HG03460 (cell line): Measurements from ENCODE around the gene PYGB.

ENCODE experiments used
- ATAC-seq: cut with Tn5 transposase; IDR thresholded peaks from one replicate; pipeline ENCODE4 v1.9.1; 2021; ENCODE audit not compliant: unreplicated experiment

Gene PYGB

DNA sequence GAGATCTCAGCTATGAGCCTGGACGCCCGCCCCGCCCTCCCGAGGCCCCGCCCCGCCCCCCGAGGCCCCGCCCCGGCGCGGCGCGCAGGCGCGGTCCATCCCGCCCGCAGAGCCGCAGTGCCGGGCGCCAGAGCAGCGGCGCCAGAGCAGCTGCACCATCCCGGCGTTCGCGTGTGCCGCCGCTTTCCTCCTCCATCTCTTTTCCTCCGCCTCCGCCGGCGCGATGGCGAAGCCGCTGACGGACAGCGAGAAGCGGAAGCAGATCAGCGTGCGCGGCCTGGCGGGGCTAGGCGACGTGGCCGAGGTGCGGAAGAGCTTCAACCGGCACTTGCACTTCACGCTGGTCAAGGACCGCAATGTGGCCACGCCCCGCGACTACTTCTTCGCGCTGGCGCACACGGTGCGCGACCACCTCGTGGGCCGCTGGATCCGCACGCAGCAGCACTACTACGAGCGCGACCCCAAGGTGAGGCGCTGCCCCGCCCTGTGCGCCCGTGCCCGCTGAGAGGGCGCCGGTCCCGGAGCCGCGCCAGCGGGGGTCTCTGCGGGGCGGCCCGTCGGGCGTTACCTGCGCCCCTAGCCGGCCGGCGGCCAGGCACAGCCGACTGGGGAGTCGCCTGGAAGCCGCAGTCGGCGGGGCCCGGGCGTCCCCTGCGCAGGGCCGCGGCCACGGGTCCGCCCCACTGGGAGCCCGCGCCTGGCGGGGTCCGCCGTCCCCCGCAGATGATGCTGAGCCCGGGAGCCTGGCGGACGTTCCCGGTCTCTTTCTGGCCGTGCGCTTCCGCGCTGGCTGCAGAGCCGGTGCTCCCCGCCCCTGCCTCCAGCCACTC, at the start of gene PYGB:
TSS of gene PYGB (plus strand) at position 130 of the 830 bp plus-strand sequence. CDS start at position 224, 94 bp downstream.
- ATAC-seq = peak; percentile 61

DNA sequence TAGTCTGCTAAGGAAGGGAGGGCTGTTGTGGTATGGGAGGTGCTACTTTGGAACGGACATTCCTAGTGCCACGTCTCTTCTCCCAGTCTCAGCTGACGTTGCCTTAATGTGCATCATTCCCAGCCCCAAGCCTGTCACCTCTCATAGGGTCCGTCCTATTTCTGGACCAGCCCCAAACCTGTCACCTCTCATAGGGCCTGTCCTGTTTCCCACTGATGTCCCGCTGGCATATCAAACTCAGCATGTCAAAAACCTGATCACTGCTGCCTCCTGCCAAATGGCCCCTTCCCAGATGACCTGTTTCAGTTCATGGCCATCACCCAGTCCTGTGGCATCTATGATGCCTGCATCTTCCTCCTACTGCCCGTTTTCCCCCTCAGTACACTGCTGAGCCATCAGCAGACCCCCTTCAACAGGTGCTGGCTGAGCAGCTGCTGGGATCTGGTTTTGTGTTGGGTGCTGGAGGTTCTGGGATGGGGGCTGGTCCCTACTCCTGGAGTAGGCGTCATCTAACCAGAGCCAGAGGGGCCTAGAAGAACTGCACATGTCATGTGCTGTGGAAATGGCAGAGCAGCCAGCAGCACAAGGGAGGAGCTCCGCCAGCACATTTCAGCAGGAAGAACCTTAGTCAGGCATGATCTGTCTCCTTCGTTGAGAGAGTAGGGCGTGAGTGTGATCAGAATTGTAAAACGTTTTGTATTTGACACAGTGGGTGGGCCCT, 49.1 kb upstream of the PYGB start:
- no peak for ATAC-seq

DNA sequence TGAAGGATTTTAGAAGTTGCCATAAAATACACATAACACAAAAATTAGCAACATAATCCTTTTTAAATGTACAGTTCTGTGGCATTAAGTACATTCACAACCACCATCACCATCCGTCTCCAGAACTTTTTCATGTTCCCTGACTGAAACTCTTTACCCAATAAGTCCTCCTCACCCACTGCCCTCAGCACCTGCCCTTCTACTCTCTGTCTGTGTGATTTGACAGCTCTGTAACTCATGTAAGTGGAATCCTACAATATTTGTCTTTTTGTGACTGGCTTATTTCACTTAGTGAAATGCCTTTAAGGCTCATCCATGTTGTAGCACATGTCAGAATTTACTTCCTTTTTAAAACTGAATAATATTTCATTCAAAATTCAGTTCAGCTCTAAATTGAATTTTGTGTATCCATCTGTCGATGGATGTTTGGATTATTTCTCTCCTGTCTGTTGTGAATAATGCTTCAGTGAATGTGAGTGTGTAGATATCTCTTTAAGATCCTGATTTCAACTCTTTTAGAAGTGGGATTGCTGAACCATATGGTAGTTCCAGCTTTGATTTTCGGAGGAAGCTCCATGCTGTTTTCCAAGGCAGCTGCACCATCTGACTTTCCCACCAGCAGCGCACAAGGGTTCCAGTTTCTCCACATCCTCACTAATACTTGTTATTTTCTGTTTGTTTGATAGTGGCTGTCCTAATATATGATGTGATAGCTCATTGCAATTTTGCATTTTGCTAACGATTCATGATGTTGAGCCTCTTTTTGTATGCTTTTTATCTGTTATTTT, 48.2 kb upstream of the PYGB start:
- no peak for ATAC-seq

DNA sequence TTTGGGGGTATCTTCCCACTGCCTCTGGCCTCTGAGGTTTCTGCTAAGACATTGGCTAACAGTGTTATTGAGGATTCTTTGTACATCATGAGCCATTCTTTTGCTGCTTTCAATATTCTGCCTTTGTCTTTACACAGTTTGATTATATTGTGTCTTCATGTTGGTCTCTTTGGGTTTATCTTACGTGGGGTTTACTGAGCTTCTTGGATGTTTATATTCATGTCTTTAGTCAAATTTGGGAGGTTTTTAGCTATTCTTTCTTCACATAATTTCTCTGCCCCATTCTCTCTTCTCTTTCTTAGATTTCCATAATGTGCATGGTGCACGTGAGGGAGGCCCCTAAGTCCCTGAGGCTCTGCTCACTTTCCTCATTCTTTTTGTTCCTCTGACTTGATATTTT, 44.8 kb upstream of the PYGB start:
- ATAC-seq = no peak

DNA sequence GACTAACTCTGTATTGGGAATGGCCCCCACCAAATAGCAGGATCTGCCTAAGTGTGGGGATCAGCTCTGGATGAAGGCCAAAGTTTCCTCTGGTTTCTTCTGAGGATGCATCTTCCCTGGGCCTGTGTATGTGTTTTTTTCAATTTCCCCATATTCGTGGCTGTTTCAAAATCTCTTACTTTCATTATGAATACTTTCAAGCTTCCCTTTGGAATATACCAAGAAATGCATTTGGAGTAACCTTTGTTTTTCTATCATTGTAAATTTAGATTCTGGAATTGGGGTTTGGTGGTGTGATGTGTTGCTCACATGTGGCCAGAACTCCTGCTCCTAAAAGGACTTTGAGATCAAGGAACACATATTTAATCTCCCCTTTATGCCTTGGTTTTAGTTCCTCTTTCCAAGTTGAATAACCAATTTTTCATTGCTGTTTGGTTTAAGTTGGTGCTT, 44.0 kb upstream of the PYGB start:
- no peak for ATAC-seq

DNA sequence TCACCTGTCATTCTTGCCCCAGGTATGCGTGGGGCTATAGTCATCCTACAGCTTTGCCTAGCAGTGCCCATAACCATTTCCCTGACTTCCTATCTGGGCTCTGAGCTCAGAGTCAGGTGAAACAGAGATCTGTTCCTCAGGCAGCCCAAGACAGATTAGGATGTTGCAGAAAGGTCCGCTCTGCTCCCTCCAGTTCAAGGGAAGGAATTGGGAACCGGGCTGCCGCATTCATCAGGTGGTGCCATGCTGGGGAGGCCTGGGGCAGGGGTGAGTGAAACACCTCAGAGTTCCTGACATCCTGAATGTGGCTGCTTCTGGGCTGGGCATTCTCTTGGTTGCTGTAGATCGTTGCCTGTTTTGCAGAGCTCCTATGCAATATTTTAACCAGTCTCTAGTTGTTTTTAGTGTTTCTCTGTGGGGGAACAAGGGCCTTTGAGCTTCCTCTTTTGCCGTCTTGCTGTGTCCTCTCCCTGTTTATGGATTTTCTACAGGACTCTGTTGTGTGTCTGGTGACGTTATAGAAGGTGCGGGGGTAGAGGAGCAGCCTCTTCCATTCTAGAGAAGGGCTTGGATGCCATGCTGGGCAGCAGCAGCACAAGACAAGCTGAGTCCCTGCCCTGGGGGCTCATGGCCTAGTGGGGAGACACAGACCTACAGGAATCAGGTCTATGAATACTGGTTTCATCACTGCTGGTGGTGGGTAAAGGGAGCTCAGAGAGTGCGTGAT, 43.2 kb upstream of the PYGB start:
- ATAC-seq = no peak

DNA sequence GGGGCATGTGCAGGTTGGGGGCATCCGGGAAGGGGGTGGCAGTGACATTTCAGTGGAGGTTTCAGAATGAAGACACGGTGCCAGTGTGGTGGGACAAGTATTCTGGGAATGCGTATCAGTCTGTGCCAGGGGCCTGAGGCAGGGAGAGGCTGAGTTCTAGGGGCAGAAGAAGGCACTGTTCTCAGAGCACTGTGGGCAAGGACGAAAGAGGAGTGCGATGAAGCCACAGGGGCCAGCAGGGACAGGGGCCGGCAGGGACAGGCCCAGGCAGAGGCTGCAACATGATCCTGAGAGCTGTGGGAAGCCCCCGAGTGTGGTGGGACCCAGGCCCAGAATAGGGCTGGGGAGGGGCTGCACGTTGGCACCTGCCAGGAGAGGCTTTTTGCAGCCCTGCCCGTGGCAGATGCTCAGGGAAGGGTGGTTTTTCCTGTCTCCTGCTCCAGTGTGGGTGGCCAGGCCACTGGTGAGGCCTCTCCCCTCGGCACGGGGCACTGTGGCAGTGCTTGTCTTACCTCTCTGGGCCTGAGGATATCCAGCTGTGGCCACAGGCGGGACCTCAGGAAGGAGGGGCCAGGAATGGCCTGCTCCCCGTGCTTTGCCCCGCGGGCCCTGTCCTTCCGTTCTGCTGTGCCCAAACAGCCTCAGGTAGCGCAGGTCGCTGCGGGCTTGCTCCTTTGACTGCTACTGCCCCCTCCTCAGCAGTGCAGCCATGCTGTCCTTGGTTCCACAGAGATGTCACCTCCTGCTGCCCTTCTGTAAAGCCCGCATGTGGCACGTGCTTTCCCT, 42.4 kb upstream of the PYGB start:
- no peak for ATAC-seq

DNA sequence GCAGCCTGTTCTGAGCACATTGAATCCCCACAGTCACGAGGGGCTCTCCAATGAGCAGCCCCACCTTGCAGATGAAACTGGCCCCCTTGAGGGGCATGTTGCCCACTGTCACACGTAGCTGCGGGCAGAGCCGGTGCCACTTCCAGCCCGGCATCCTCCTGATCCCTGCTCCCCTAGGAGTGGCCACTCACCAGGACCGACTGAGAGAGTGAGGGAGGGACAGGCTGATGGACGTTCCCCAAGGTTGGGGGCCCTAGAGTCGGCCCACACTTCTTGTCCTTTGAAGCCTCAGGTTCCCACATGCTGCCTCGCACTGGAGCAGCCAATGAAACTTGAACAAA, 41.9 kb upstream of the PYGB start:
- ATAC-seq = no peak

DNA sequence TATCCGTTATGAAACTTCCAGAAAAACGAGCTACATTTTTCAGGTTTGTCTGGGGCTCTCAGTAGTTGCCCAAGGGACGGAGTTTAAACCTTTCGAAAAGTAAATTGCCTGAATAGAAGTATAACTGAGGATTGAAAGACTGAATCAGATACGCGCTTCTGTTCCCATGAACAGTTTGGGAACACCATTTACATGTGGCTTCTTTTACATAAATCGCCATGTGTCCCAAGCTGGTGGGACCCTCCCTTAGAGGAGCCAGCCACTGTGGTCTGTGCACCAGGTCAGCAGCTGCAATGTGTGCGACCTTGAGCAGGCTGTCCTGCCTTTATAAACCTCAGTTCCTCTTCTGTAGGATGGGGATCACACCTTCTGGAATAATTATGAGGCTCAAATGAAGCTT, 41.3 kb upstream of the PYGB start:
- ATAC-seq = no peak

DNA sequence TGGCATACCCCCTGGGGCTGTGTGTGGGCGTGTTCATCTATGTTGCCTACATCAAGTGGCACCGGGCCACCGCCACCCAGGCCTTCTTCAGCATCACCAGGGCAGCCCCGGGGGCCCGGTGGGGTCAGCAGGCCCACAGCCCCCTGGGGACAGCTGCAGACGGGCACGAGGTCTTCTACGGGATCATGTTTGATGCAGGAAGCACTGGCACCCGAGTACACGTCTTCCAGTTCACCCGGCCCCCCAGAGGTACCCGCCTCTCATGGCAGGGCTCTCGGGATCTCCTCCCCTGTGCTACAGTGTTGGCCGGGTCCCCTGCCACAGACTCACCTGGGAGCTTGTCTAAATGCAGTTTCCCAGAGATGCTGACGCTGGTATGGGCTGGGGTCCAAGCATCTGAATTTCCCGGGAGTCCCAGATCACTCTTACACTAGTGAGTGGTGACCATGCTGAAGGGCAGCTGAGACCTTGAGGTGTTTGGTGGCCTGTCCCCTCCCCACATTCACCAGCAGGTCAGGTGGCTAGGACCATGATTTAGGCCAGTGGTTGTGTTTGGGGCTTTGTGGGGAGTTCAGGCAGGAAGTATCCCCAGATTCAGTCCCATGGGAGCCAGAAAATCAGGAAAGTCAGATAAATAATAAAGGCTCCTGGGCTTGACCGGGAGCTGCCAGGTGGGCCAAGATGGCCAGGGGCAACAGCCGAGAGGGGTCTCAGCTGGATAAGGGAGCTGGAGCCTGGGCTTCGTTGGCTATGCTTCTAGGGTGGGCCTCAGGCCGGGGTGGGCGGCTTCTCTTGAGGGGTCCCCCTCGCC, 40.5 kb upstream of the PYGB start:
- ATAC-seq = no peak

DNA sequence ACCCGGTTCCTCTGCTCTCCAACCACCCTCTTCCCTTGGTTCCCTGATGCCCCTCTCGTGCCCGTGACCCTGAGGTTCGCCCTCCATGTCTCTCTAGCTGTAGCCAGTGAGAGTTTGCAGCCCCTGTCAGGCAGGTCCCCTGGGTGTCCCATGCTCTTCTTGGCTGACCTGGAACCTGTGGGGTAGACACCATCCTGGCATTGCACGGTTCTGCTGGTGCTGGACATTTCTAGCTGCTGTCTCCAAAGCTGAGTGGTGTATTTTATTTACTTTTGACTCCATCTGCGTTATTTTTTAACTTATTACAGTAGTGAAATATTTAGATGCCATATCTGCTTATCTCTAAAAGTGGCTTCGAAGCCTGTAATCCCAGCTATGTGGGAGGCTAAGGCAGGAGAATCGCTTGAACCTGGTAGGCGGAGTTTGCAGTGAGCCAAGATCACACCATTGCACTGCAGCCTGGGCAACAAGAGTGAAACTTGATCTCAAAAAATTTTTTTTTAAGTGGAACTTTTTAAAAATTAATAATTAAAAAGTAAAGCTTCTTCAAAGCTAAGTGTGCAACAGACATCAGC, 39.8 kb upstream of the PYGB start:
- ATAC-seq = no peak

DNA sequence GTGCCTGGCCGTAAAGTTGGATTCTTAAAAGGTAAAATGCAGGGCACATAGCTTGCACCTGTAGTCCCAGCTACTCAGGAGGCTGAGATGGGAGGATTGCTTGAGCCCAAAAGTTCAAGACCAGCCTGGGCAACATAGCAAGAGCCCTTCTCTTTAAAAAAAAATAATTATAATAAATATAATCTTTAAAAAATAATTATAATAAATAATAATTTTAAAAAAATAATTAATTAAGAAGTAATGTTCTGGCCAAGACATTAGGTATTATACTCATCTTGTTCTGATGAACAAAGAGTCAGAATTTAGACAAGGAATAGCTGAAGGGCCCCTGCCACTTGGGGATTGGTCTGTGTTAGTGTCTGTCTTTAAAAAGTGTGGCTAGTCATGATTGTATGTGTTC, 38.5 kb upstream of the PYGB start:
- ATAC-seq = no peak

DNA sequence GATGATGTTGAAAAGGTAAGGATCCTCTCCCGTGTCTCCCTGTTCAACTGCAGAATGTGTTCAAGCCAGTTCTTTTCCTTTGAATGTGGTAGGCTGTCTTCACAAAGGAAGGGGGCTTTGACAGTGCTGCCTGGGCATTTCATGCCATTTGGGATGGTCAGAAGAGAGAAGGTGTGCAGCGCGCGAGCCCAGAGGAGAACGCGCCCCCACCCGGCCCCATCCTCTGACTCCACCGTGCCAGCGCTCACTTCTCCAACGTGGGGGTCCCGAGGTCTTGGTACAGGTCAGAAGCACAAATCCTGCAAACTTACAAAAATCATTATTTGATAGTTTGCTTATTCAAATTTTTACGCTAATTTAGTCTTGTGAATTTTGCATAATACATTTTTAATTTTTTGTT, 38.0 kb upstream of the PYGB start:
- no peak for ATAC-seq

DNA sequence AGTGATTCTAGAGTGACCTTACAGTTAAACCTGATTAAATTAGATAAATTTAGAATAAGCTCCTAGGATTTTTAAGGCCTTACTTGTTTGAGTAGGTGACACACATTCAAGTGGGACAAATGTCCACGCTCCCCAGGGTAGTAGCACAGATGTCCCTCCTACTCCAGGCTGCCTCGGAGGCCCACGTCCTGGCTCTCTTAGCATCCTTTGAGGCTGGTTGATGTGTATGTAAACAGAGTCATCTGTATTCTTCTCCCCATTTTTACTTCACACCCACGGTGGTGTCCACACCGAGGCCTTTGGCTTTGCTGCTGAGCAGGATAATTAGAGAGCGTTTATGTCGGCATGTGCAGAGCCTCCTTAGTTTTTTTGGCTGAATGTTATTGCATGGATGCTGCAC, 36.6 kb upstream of the PYGB start:
- no peak for ATAC-seq

DNA sequence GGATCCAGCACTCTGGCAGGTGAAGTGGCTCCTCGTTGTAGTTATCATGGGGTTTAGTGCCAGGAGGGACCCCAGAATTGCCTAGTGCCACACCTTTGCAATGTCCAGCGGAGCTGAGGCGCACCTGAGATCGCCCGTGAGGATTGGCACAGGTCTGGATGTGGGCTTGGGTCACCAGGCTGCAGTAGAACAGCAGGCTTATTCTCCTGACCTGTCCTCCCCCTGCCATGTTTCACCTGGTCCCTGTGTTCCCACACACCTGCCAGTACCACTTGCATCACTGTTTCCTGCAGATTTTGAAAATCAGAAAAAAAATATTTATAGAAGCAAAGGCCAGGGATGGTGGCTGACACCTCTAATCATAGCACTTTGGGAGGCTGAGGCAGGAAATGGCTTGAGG, 35.6 kb upstream of the PYGB start:
- no peak for ATAC-seq

DNA sequence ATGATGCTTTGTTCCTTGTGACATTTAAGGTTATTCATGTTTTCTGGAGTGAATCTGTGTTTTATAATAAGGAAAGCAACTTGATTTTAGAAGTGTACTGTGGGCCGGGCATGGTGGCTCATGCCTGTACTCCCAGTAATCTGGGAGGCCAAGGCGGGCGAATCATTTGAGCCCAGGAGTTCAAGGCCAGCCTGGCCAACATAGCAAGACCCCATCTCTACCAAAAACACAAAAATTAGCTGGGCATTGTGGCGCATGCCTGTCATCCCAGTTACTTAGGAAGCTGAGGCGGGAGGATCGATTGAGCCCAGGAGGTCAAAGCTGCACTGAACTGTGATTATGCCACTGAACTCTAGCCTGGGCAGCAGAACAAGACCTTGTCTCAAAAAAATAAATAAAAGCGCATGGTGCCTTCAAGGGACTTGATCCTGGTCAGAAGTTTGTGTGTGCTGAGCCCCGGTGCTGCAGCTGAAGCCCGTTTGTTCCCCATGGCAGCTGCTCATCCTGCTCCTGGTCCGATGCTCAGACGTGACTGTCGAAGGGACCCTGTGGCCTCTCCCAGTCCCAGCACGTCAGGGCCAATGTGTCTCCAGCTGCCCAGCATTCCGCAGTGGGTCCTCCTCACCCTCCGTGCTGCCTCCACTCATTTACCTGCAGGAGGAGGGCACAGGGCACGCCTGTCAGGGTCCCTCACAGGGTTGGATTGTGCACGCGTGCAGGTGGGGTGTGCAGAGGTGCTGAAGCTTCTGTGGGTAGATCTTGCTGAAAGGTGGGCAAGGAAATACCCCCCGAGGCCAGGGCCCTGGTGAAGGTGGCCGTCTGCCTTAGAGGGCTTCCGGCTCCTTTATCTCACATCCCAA, 34.1 kb upstream of the PYGB start:
- ATAC-seq = no peak

DNA sequence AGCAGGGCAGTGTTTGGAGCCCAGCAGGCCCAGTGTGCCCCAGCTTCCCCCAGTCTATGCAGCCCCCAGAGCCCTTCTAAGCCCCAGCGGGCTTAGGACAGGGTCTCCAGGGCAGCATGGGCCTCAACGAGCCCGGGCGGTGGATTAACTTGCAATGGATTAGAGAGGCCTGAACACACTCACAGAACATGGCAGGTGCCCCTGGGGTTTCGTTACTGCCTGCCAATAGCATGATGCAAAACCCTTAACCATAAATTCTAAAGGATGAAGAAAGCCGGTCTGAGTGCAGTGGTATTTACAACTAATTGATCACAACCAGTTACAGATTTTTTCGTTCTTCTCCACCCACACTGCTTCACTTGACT, 33.5 kb upstream of the PYGB start:
- ATAC-seq = no peak

DNA sequence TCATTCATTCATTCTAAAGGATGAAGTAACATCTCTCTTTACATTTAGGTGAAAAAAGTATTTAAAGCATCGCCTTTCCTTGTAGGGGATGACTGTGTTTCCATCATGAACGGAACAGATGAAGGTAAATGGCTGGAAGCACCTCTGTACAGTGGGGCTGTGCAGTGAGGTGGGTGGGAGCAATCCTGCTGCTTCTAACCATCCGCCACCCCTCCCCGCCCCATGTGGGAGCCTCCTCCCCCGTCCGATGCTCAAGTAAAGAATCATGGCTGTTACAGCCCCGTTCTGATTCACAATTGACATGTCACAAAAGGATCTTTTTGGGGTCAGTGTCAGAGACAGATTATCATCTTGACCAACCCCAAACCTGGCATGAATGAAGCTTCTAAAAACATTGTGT, 33.1 kb upstream of the PYGB start:
- ATAC-seq = no peak
